Nephron (organoid): Measurements from ENCODE around the gene ZBP1.

Experiments used
- H3K27ac Mint-ChIP-seq, 3 experiments: 2 replicates each; pipeline ENCODE4 v1.8.0; 2020; ENCODE audit warnings: mixed read lengths in 3 of 3, mild to moderate bottlenecking in 2 of 3, moderate library complexity in 1 of 3
- H3K27me3 Mint-ChIP-seq: 2 replicates; pipeline ENCODE4 v1.8.0; 2021; ENCODE audit warnings: low read depth, mild to moderate bottlenecking, moderate library complexity, mixed read lengths
- H3K36me3 Mint-ChIP-seq: 2 replicates; pipeline ENCODE4 v1.8.0; 2020; ENCODE audit warnings: low read depth, mixed read lengths
- H3K4me1 Mint-ChIP-seq: 2 replicates; pipeline ENCODE4 v1.8.0; 2020; ENCODE audit warnings: mixed read lengths
- H3K4me3 Mint-ChIP-seq, 3 experiments: 2 replicates each; pipeline ENCODE4 v1.8.0; 2020; ENCODE audit warnings: mild to moderate bottlenecking in 3 of 3, mixed read lengths in 3 of 3, moderate library complexity in 2 of 3
- H3K9me3 Mint-ChIP-seq: 2 replicates; pipeline ENCODE4 v1.8.0; 2020; ENCODE audit warnings: mixed read lengths
- CTCF ChIP-seq, 3 experiments: fragments of 200-600 bp; sonication (generic); IDR thresholded peaks; one replicate each; pipeline ENCODE4 v1.5.0; 2021; ENCODE audit warnings: antibody characterized with exemption in 3 of 3; ENCODE audit not compliant: unreplicated experiment in 3 of 3

Gene ZBP1

GRCh38 chr20:57628047-57628961 lies 8.1 kb upstream of the ZBP1 start:
- peaks cover 6% of the 10 kb centered on the region for H3K9me3 Mint-ChIP-seq
- H3K36me3 Mint-ChIP-seq = no peaks in the 10 kb centered on the region
- no peak overlapping the region for H3K4me3 Mint-ChIP-seq
- H3K27ac Mint-ChIP-seq = peak overlapping the region; percentile 92 to 98 (median 96)
- TF ChIP-seq CTCF (IDR thresholded peaks at IDR 0.05; ENCODE audit: unreplicated experiment in 3 of 3) = no peak
- peaks cover 6% of the 10 kb centered on the region for H3K4me1 Mint-ChIP-seq
- peaks cover 3% of the 10 kb centered on the region for H3K27me3 Mint-ChIP-seq

GRCh38 chr20:57627339-57627738 lies 7.1 kb upstream of the ZBP1 start:
- Mint-ChIP-seq H3K4me3 (no peak overlapping the region), H3K4me1 (peaks cover 12% of the 10 kb centered on the region), H3K27me3 (peaks cover 3% of the 10 kb centered on the region), H3K36me3 (no peaks in the 10 kb centered on the region), H3K9me3 (peaks cover 6% of the 10 kb centered on the region), H3K27ac (peak overlapping the region in 2 of 3 experiments; percentile 62 to 98)
- no peak for TF ChIP-seq CTCF (IDR thresholded peaks at IDR 0.05; ENCODE audit: unreplicated experiment in 3 of 3)

- no peak for TF ChIP-seq CTCF (IDR thresholded peaks at IDR 0.05; ENCODE audit: unreplicated experiment in 3 of 3)
- Mint-ChIP-seq H3K27me3 (peaks cover 7% of the 10 kb centered on the region), H3K4me1 (peaks cover 15% of the 10 kb centered on the region), H3K4me3 (no peak overlapping the region), H3K9me3 (peaks cover 6% of the 10 kb centered on the region), H3K27ac (peak overlapping the region in 1 of 3 experiments; percentile 21), H3K36me3 (no peaks in the 10 kb centered on the region)
These were observed 5.8 kb upstream of the ZBP1 start for GRCh38 chr20:57625978-57626377.

- Mint-ChIP-seq H3K9me3 (peaks cover 6% of the 10 kb centered on the region), H3K4me3 (no peak overlapping the region), H3K27ac (peak overlapping the region in 1 of 3 experiments; percentile 17), H3K36me3 (no peaks in the 10 kb centered on the region), H3K27me3 (peaks cover 9% of the 10 kb centered on the region), H3K4me1 (peaks cover 15% of the 10 kb centered on the region)
- TF ChIP-seq CTCF (IDR thresholded peaks at IDR 0.05; ENCODE audit: unreplicated experiment in 3 of 3) = no peak
These were observed 5.1 kb upstream of the ZBP1 start for GRCh38 chr20:57625181-57625958.

- Mint-ChIP-seq H3K27me3 (peaks cover 15% of the 10 kb centered on the region), H3K4me3 (no peak overlapping the region), H3K9me3 (peaks cover 6% of the 10 kb centered on the region), H3K36me3 (no peaks in the 10 kb centered on the region), H3K4me1 (peaks cover 15% of the 10 kb centered on the region), H3K27ac (peak overlapping the region in 1 of 3 experiments; percentile 27)
- no peak for TF ChIP-seq CTCF (IDR thresholded peaks at IDR 0.05; ENCODE audit: unreplicated experiment in 3 of 3)
These were observed 3.9 kb upstream of the ZBP1 start for GRCh38 chr20:57624124-57624523.
